Daoy (cell line): Measurements from ENCODE around the gene KCNQ1. TPM values are rescaled to one million over a fixed set of nuclear protein-coding genes. Genes with fewer than 3 reads are reported as not detected.

Source experiments
- DNase-seq: peaks from one replicate; pipeline ENCODE4 v3.0.0-alpha.2; 2015; ENCODE audit warnings: low read depth
- total RNA-seq: library from RNA; depleted of rRNA; stranded (reverse); fragments of >200 nt; shearing (Covaris generic); gene quantifications from 2 replicates; pipeline ENCODE4 v1.2.3, GENCODE V29; 2014

The KCNQ1 gene
- total RNA-seq, 1 experiment from 2014 or later = not detected

DNA sequence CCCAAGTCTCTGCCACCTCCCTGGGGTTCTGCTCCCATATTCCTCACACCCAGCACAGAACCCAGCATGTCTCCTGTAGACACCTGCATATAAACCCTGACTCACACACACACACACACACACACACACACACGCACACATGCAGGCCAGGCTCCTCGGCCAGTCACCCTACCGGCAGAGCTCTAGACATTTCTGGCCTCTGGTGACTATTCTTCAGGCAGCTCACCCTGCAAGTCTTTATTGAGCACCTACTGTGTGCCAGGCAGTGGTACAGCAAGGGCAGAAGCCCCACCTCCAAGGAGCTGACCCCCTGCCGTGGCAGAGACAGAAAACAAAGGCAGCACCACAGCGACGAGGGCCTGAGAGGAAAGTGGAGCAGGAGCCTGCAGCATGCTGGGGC is 390.5 kb downstream of the KCNQ1 start:
- no peak for DNase-seq

DNA sequence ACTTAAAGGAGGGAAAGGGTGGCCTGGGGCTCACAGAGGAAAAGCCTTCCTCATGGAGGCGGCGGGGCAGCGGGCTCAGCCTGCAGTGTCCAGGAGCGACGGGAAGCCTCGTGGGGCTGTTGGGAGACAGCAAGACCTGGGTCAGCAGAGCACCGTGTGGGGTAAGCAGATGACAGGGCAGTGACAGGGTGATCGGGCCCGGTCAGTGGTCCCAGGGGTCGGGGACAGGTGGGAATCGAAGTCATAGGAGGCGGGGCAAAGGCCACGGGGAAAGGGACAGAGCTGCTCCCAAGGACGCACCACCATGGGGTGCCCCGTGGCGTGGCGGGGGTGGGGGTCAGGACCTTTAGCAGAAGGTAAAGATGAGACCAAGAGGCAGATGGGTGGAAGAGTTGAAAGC is 390.9 kb downstream of the KCNQ1 start:
- DNase-seq = no peak

DNA sequence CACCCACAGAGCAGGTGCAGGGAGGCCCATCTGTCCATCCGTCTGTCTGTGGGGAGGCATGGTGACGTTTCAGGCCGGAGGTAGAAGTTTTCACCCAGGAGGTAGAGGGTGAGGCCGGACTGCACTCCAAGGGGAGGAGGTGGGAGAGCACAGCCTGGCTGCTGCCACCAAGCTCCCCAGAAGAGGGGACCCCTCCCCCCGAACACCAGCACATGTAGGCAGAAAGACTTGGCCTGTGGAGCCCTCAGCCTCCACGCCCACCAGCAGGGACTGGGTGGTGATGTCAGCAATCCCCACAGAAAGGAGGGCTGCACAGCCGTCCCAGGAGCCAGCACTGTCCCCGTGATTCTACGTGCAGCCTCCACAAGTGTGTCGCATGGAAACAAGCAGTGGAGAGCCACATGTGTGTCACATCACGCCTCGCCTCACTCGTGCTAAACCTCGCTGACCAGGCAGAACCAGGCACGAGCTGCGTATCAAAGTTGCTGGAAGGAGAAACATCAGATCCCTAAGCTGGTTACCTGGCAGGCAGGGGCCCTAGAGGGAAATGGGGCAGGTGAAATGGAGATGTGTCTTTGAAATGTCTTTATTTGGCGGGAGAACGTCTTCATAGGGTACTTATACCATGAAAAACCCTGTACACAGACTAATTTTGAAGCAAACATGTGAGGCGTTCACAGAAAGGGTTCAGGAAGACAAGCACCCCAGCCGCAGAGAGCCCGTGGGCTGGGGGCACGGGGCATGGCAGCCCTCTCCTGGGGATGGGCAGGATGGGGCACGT is 391.7 kb downstream of the KCNQ1 start:
- DNase-seq = no peak

DNA sequence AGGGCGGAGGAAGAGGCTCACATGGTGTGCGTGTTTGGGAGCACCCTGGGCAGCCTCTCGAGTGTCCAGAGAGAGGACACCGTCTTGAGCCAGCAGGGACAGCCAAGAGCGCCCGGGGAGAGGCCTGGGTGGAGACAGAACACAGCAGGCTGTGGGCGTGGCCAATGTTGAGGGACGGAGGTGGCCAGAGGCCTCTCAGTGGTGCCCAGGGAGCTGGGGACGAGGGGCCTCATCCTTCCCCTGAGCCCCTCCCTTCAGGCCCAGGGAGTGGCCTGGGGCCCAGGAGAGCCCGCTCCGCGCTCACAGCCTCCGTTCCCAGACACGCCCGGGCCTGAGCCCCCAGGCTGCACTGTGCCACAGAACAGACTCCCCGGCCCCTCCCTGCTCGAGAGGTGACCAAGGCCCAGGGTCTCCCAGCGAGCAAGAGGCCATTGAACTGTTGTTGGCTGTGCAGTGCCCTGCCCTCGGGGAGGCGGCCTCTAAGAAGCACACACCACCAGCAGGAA is 392.3 kb downstream of the KCNQ1 start:
- DNase-seq = peak; percentile 18

DNA sequence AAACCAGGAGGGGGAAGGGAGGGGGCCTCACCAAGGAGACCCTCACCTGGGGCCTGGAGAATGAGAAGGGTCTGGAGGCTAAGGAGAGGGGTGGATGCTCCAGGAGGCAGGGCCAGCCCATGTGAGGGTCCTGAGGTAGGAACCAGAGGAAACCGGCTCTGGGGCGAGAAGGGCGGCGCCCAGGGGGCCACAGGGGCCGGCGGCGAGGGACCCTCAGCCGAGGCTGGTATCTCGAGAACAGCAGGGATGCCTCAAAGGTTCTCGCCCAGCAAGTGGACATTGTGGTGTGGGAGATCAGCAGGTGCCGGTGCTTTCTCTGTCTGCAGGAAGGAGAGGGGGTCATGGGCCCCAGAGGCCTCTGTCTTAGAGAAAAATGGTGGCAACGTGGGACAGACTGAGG is 392.8 kb downstream of the KCNQ1 start:
- DNase-seq = no peak

DNA sequence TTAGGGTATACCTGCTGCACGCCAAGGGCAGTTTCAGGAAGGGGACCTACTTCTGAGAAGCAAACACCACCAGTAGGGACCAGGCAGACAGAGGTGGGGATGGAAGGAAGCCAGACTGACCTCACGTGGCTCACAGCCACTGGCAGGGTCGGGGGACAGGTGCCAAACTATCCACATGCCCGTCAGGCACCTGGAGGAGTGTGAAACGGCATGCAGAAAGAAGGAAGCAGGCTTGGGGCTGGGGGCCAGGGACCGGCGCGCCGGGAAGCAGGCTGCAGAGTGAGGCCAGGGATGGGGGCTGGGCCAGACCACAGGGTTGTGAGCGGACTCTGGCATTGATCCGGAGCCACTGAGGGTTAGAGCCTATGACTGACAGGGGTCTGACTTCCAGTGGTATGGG is 393.3 kb downstream of the KCNQ1 start:
- DNase-seq = no peak

DNA sequence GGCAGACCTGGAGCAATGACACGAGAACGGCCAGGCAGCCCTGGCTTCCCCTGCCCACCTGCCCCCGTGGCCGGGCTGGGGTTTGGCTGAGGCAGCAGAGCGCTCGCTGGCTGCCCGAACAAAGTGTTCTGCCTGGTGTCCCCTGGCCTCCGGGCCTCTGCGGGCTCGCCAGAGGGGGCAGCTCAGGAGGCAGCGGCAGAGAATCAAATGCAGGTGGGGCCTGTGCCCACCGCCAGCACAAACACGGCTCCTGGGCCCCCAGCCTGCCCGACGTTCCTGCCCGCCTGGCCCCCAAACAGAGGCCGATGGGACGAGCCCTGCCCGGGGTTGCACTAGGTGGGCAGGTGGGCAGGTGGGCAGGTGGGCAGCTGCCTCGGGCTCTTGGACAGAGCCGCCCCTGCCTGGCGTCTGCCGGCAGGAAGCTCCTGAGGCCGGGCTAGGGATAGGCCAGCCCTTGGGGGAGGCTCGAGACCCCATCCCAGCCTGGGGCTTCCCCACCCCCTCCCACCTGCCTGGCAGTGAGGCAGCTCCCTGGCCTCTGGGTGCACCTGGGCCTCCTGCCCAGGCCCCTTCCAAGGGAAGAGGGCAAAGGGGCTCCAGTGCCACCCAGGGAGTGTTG is 394.0 kb downstream of the KCNQ1 start:
- DNase-seq = no peak

DNA sequence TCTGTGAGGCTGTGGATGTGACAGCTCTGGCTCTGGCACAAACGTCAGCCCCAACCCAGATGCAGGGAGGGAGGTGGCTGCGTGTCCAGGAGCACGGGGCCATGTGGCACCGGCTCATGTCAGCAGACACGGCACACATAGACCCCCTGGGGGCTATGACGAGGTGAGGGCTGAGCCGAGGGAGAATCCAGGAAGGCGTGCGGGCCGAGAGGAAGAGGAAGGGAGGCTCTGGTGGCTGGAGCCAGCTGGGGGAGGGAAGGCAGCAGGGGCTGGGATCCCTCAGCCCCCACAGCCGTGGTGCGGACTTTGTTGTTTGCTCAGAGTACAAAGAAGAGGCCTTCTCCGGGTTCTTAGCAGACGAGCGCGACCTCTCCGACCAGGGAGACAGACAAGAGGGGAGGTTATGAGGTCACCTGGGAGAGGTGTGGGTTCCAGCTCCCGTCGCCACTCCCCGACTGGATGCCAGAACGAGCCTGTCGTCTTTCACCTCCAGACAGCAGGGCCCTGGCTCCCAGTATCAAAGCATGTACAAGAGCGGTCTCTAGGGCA is 394.7 kb downstream of the KCNQ1 start:
- no peak for DNase-seq

DNA sequence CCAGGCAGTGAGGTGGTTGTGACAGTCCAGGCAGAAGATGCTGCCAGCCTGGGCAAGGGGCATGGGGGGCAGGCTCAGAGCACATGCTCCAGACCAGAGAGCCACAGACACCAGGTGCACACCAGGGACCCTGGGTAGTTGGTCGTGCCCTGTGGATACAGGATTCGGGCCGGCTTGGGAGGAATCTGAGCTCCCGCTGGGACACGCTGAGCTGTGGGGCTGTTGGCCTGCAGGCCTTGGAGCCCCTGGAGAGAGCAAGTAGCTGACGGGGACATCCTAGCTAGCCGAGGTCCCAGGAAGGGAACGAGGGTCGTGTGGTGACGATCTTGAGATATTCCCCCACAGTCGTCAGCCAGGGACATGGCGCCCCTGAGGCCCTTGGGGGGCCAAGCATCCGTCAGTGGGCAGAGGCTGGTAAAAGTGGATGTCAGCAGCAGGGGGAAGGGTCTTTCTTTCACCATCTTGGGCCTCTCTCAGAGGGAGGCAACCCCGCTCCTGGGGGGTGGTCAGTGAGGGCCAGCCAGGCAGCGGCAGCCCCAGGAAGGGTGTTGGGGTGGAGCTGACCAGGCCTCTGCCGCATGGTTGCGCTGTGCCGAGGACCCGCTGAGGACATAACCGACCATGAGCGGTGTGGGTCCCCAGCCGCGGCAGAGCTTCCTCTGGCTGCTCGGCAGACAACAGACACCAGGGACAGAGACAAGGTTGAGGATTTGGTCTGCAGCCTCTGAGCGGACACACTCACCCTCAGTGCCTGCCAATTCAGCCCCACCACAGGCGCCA is 396.8 kb downstream of the KCNQ1 start:
- no peak for DNase-seq

DNA sequence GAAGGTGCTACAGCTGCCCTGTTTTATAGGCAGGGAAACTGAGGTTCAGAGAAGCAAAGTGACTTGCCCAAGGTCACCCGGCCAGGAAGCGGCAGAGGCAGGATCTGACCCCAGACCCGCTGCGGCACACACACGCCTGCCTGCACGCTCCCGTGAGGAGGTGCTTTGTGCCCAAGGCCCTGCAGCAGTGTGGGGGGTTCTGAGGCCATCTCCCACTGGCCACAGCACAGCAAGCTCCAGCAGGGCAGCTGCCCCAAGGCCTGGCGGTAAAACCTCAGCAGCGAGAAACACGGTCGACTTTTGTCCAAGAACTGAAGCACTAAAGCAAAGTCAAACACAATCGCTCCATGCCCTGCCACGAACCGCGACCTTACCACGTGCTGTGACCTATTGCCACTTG is 398.1 kb downstream of the KCNQ1 start:
- DNase-seq = no peak

DNA sequence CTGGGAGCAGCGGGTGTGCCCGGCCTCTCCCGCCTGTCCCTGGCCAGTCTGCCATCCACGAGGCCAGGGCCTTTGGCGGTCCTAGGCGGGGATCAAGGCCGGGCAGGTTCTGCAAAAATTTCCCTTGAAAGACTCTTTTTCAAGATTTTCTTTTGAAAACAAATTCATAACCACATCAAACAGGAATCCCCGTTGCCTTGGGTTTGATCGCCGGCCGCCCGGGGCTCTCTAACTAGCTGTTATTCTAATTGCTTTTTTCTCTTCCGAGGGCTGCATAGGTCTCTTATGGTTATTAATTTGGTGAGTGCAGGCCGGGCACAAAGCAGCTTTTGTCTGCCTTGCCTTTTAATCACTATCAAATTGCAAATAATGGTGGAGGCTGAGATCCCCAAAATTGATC is 398.7 kb downstream of the KCNQ1 start:
- DNase-seq = no peak

DNA sequence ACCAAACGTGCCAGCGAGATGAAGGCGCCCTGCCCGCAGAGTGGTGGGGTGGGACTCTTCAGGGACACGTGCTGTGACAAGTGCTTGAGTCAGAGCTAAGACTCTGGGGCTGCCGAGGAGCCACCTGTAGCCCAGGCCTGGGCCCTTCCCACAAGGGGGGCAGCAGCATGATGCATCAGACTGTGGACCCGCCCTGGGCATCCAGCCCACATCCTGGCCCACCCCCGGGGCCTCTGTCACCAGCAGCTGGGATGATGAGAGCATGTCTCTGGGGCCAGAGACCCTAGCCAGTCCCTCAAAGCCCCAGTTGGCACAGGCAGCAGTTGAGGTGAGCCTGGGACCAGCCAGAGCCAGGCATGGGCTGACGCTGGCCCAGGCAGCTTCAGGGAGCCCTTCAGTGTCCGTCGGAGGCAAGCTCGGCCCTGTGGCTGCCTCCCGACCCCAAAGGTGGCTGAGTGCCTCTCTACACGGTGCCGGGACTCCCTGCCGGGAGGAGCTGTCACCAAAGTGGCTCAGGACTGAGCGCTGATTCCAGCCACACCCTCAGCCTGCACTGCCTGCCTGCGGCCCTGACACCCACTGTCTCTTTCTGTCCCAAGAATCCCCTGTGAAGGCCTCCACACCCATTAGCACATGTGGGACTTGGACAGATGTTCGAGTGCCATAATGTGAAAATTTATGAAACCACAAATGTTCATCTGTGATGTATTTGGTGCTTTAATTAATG is 399.5 kb downstream of the KCNQ1 start:
- DNase-seq = peak; percentile 71

DNA sequence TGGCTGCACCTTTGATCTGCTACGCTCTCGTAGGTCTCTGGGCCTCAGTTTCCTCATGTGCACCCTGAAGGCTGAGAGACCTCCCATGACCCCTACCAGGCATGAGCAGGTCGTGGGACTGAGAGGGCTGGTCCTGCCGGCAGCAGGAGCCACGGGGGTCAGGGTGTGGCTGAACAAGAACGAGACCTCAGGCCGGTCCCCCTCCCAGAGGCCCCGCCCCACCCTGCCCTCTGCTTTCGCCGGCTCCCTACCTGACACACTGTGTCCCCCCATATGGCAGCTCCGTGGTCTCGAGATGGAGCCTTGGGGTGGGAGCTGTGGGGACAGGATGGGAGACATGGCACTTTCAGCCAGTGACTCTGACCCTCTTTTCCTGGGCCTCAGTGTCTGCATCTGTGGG is 400.2 kb downstream of the KCNQ1 start:
- DNase-seq = no peak

DNA sequence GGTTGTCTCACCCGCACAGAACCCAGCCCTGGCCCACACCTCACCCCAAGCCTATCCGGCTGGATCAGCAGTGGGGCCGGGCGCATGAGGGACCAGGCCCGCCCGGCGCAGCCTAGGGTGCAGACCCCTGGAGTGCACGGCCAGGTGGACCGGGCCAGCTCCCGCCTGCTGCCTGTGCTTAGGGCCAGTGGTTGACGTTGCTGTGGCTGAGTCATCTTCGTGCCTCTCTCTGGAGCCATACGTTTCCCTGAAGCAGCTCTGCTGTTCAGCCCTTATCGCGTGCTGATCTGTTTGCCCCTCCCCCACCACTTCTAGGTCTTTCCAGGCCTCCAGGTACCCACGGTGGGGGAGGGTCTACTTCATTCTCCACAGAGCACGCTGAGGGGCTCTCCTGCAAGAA is 401.2 kb downstream of the KCNQ1 start:
- DNase-seq = peak; percentile 52

DNA sequence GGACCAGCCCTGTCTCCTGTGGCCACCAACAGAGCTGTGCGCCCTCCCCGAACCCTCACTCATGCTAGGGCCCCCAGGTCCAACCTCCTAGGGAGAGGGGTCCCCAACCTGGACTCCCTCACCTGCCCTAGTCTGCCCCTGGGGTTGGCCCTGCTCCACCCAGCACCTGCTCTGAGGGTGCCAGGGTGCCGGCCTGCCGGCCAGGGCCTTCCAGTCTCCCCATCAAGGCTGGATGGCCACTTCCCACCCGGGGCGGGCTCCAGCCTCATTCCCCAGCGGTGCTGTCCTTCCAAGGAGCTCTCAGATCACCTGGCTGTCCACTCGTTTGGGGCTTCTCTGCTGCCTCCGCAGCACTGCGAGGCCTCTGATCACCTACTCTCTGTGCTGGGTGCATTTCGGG is 401.7 kb downstream of the KCNQ1 start:
- no peak for DNase-seq

DNA sequence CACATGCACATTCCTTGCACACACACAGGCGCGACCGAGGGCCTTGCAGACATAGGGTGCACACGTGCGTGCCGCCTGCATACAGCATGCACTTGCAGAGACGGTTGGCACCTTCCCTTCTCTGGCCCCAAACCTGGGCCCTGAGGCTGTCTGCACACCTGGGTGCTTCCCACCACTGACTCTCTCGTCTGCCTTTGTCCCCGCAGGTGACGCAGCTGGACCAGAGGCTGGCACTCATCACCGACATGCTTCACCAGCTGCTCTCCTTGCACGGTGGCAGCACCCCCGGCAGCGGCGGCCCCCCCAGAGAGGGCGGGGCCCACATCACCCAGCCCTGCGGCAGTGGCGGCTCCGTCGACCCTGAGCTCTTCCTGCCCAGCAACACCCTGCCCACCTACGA is 402.8 kb downstream of the KCNQ1 start:
- DNase-seq = no peak

DNA sequence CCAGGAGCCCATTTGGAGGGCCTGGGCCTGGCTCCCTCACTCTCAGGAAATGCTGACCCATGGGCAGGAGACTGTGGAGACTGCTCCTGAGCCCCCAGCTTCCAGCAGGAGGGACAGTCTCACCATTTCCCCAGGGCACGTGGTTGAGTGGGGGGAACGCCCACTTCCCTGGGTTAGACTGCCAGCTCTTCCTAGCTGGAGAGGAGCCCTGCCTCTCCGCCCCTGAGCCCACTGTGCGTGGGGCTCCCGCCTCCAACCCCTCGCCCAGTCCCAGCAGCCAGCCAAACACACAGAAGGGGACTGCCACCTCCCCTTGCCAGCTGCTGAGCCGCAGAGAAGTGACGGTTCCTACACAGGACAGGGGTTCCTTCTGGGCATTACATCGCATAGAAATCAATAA is 403.7 kb downstream of the KCNQ1 start:
- DNase-seq = no peak

DNA sequence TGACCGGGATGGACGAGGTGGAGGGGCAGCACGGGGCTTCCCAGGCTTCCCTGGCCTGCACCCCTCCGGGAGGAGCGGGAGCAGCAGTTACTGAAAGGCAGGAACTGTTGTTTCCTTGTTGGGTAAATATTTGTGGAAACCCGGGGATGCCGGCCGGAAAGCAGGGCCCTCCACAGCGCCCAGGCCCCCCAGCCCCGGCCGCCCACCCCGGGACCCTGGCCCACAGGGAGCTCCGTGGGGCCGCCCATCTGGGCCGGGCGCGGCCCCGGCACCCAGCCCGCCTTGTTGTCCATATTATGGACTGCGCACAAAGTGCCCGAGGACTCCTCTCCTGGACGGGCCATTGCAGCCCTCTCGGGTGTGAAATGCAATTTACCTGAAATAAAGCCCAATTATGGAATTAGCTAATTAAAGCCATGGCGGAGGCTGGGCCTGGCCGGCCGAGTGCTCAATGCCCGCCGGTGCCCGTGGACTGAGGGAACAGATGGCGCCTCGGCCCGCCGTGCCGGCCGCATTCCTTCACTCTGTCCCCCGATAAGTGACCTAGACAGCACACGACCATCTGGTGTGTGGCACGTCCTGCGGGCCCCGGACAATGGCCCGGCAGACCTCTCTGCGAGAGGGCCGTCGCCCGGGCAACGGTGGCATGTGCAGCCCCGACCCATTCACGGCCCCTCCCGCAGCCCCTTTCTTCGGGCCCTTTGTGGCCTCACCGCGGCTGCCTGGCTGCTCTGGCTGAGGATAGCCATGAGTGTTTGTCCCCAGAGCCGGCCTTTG is 405.4 kb downstream of the KCNQ1 start:
- no peak for DNase-seq

DNA sequence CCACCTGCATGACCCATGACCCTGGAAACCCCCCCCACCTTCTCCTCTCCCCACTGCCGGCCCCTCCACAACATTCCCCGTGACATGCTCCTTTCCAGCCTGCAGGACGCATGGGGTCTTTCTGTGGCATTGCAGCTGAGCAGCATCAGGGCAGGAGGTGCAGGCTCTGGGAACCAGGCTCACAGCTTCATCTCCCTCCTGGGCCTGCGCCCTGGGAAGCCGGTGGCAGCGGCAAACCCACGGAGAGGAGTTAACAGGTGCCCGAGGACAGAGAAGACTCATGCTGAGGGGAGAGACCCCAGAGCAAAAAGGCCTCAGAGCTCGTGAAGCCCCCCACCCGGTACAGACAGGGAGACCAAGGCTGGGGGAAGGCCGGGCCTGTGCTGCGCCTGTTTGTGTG is 408.6 kb downstream of the KCNQ1 start:
- DNase-seq = no peak

DNA sequence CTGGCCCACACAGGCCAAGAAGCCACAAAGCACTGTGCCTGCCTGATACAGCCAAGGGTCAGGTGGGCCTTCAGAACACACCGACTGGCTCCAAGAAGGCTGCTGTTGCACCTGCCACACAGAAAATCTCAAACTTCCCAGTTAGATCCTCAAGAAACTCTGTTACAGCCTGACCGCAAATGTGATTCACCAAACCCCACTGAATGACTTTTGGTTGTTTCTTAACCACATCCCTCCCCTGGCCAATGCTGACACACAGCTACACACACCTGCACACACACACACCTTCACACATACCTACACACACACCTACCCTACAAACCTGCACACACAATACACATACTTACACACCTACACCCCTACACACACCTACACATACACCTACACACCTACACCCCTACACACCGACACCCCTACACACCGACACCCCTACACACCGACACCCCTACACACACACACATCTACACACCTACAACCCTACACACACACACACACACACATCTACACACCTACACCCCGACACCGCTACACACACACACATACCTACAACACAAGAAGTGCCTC is 409.3 kb downstream of the KCNQ1 start:
- DNase-seq = no peak

DNA sequence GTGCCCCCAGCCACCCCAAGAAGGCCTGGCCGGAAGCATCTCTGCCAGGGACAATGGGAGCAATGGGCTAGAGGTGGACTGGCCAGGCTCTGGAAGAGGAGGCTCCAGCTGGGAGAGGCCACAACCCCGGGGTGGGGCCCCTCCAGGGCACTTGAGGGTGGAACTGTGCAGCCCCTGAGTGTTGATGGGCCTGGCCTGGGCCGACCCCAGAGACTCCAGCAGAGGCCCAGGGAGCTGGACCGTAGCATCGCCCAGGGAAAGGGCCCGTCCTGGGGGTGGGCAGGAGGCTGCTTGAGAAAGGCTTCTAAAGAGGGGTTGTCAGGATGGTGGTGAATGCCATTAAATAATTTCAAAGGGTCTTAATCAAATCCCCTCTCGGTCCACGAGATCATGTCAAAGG is 410.4 kb downstream of the KCNQ1 start:
- no peak for DNase-seq
